Mesothelial cell of epicardium (in vitro differentiated cells): Measurements from ENCODE around the gene CNKSR3. TPM values are rescaled to one million over a fixed set of nuclear protein-coding genes. Genes with fewer than 3 reads are reported as not detected.

Source experiments
- DNase-seq, 2 experiments: peaks; one replicate each; pipeline ENCODE4 v3.0.0; 2021; ENCODE audit warnings: low spot score in 2 of 2; ENCODE audit not compliant: unreplicated experiment in 2 of 2
- H3K27ac Mint-ChIP-seq: 2 replicates; pipeline ENCODE4 v1.8.0; 2021; ENCODE audit warnings: mixed read lengths
- H3K27me3 Mint-ChIP-seq: 2 replicates; pipeline ENCODE4 v1.8.0; 2021; ENCODE audit warnings: low read depth, mixed read lengths
- H3K36me3 Mint-ChIP-seq: 2 replicates; pipeline ENCODE4 v1.8.0; 2021; ENCODE audit warnings: mixed read lengths
- H3K4me1 Mint-ChIP-seq: 2 replicates; pipeline ENCODE4 v1.8.0; 2021; ENCODE audit warnings: mixed read lengths
- H3K4me3 Mint-ChIP-seq: 2 replicates; pipeline ENCODE4 v1.8.0; 2021; ENCODE audit warnings: mild to moderate bottlenecking, moderate library complexity, mixed read lengths
- H3K9me3 Mint-ChIP-seq: 2 replicates; pipeline ENCODE4 v1.8.0; 2021; ENCODE audit warnings: mixed read lengths
- total RNA-seq: library from RNA; stranded (reverse); gene quantifications from 3 replicates; pipeline ENCODE4 v1.2.1, GENCODE V29; 2021
- TF ChIP-seq, protein P1 (sequence below): fragments of 200-600 bp; sonication (generic); IDR thresholded peaks from one replicate; pipeline ENCODE4 v1.5.0; 2021; ENCODE audit warnings: antibody characterized with exemption; ENCODE audit not compliant: unreplicated experiment

The CNKSR3 gene
- total RNA-seq, 1 donor from 2014 or later, result 13.4 TPM

- DNase-seq, result no peak
- no peaks in the 10 kb centered on the region for H3K36me3 Mint-ChIP-seq
These were observed 146.7 kb downstream of the CNKSR3 start for GRCh38 chr6:154363821-154364220.

GRCh38 chr6:154361476-154361875 lies 149.0 kb downstream of the CNKSR3 start:
- H3K4me1 Mint-ChIP-seq, result peaks cover 10% of the 10 kb centered on the region
- no peaks in the 10 kb centered on the region for H3K36me3 Mint-ChIP-seq
- H3K4me3 Mint-ChIP-seq, result no peak overlapping the region
- DNase-seq, result no peak
- TF ChIP-seq, protein P1, sequence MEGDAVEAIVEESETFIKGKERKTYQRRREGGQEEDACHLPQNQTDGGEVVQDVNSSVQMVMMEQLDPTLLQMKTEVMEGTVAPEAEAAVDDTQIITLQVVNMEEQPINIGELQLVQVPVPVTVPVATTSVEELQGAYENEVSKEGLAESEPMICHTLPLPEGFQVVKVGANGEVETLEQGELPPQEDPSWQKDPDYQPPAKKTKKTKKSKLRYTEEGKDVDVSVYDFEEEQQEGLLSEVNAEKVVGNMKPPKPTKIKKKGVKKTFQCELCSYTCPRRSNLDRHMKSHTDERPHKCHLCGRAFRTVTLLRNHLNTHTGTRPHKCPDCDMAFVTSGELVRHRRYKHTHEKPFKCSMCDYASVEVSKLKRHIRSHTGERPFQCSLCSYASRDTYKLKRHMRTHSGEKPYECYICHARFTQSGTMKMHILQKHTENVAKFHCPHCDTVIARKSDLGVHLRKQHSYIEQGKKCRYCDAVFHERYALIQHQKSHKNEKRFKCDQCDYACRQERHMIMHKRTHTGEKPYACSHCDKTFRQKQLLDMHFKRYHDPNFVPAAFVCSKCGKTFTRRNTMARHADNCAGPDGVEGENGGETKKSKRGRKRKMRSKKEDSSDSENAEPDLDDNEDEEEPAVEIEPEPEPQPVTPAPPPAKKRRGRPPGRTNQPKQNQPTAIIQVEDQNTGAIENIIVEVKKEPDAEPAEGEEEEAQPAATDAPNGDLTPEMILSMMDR, result no peak
- H3K27me3 Mint-ChIP-seq, result no peaks in the 10 kb centered on the region
- no peaks in the 10 kb centered on the region for H3K9me3 Mint-ChIP-seq
- H3K27ac Mint-ChIP-seq, result no peak overlapping the region

More at GRCh38 chr6:154363821-154364220, 146.7 kb downstream of the CNKSR3 start:
- H3K27me3 Mint-ChIP-seq, result no peaks in the 10 kb centered on the region
- TF ChIP-seq, protein P1, result no peak
- peaks cover 10% of the 10 kb centered on the region for H3K4me1 Mint-ChIP-seq
- no peak overlapping the region for H3K4me3 Mint-ChIP-seq
- no peaks in the 10 kb centered on the region for H3K9me3 Mint-ChIP-seq
- no peak overlapping the region for H3K27ac Mint-ChIP-seq

DNA sequence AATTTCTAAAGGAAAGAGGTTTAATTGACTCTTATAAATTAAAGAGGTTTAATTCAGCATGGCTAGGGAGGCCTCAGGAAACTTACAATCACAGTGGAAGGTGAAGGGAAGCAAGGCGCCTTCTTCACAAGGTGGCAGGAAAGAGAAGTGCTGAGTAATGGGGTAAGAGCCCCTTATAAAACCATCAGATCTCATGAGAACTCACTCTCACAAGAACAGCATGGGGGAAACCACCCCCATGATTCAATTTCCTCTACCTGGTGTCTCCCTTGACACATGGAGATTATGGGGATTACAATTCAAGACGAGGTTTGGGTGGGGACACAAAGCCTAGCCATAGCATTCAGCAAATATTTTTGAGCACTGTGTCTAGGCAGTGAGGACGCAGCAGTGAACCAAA lies 150.0 kb downstream of the CNKSR3 start:
- no peak overlapping the region for H3K27ac Mint-ChIP-seq

GRCh38 chr6:154359679-154360078 lies 150.8 kb downstream of the CNKSR3 start:
- Mint-ChIP-seq H3K9me3 (no peaks in the 10 kb centered on the region), H3K4me3 (no peak overlapping the region), H3K4me1 (peaks cover 13% of the 10 kb centered on the region), H3K27me3 (no peaks in the 10 kb centered on the region), H3K27ac (no peak overlapping the region), H3K36me3 (no peaks in the 10 kb centered on the region)
- TF ChIP-seq, protein P1, result no peak
- no peak for DNase-seq

More for the DNA sequence above, 150.0 kb downstream of the CNKSR3 start:
- DNase-seq, result no peak
- H3K4me1 Mint-ChIP-seq, result peaks cover 10% of the 10 kb centered on the region
- H3K27me3 Mint-ChIP-seq, result no peaks in the 10 kb centered on the region
- H3K36me3 Mint-ChIP-seq, result no peaks in the 10 kb centered on the region
- H3K9me3 Mint-ChIP-seq, result no peaks in the 10 kb centered on the region
- H3K4me3 Mint-ChIP-seq, result no peak overlapping the region
- TF ChIP-seq, protein P1, result no peak

DNA sequence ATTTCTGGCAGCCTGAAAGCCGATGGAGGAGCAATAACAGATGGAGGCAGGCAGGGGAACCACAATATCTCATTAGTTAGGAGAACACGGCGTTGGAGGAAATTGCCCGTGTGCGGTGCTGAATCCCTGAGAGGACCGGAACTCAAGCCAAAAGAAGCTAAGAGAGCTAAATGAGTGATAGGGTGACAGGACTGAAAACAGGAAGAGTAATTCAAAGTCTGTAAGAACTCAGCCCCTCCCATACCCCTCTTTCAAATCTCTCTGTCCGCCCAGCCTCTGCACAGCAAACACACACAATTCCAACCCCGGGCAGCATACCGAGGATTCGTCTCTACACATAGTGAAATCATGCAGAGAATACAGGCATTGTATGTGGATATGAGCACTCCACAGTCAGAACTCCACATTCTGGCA lies 151.3 kb downstream of the CNKSR3 start:
- H3K27me3 Mint-ChIP-seq, result no peaks in the 10 kb centered on the region
- peak overlapping the region; percentile 72 for H3K27ac Mint-ChIP-seq
- DNase-seq, result no peak
- no peaks in the 10 kb centered on the region for H3K36me3 Mint-ChIP-seq
- TF ChIP-seq, protein P1, result no peak
- peak overlapping the region; percentile 30 for H3K4me3 Mint-ChIP-seq
- H3K4me1 Mint-ChIP-seq, result peaks cover 12% of the 10 kb centered on the region
- H3K9me3 Mint-ChIP-seq, result no peaks in the 10 kb centered on the region

- Mint-ChIP-seq H3K36me3 (no peaks in the 10 kb centered on the region), H3K9me3 (no peaks in the 10 kb centered on the region), H3K4me3 (no peak overlapping the region), H3K27ac (no peak overlapping the region), H3K27me3 (no peaks in the 10 kb centered on the region), H3K4me1 (peaks cover 7% of the 10 kb centered on the region)
- no peak for DNase-seq
- TF ChIP-seq, protein P1, result no peak
These were observed 152.4 kb downstream of the CNKSR3 start for GRCh38 chr6:154358019-154358545.
